ENCODE data around the gene POLD2. TPM values are rescaled to one million over a fixed set of nuclear protein-coding genes. Genes with fewer than 3 reads are reported as not detected.

POLD2 gene
- total and polyA plus RNA-seq, 2 of the 13 experiments (the other 11 are each of a cell fraction or from before 2014, with no cell fraction given) = 87.6 to 95.1 TPM

DNA sequence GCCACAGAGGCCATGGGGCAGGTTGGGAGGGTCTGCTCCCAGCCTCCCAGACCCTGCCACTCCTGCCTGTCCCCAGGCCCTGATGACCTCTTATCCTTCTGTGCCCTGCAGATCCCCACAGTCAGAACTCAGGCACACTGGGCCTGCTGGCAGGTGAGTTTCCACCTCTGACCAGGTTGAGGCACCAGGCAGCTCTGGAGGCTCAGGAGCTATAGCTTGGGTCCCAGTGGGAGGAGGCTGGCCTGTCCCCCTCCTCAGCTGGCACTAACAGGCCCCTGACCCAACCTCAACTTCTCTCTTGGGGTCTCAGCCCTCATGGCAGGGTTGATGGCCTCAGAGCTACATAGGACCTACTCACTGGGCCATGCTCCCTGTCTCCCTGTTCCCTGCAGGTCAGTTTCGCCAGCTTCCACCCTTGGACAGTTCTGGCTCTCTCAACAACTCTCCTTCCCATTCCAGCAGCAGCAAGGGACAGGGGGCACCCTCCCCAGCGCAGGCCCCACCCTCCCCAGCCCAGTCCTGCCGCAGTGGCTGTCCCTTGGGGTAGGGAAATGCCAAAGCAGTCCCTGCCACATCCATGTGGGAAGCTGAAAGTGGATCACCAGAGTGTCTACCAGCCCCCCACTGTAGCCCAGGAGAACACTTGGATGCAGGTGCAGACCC lies 21.9 kb downstream of the POLD2 start (continued):
- TF ChIP-seq ZEB1 (IDR thresholded peaks at IDR 0.05; ENCODE audit: insufficient replicate concordance, low read depth) = no peak
- 0 out of 2 replicates have a peak, but pooled peaks have one; percentile 20 for TF ChIP-seq SP2 (CRISPR knock-in tag; IDR thresholded peaks at IDR 0.05)
- TF ChIP-seq NCOR1 (IDR thresholded peaks at IDR 0.05; ENCODE audit: borderline replicate concordance, low read length) = no peak
- 0 out of 2 replicates have a peak, but pooled peaks have one; percentile 37 for TF ChIP-seq ZNF607 (CRISPR knock-in tag; IDR thresholded peaks at IDR 0.05; ENCODE audit: borderline replicate concordance)
- TF ChIP-seq GZF1 (CRISPR knock-in tag; IDR thresholded peaks at IDR 0.05) = no peak
- TF ChIP-seq ZNF501 (CRISPR knock-in tag; IDR thresholded peaks at IDR 0.05) = peak; percentile 44; the same call in 1 of the 2 replicates
- no peak for TF ChIP-seq LRRFIP1 (CRISPR knock-in tag; conservative IDR thresholded peaks at IDR 0.05)
- TF ChIP-seq ZNF780A (CRISPR knock-in tag; IDR thresholded peaks at IDR 0.05) = no peak
- TF ChIP-seq ZNF3 (CRISPR knock-in tag; IDR thresholded peaks at IDR 0.05) = no peak
- no peak for TF ChIP-seq HNRNPL (IDR thresholded peaks at IDR 0.05; ENCODE audit: low read depth, low read length)
- no peak for TF ChIP-seq KLF6 (CRISPR knock-in tag; IDR thresholded peaks at IDR 0.05)
- no peak for TF ChIP-seq ATF7 (IDR thresholded peaks at IDR 0.05)
- TF ChIP-seq ATF7 (CRISPR knock-in tag; IDR thresholded peaks at IDR 0.05) = no peak
- no peak for TF ChIP-seq ATF2 (CRISPR knock-in tag; IDR thresholded peaks at IDR 0.05)
- TF ChIP-seq NFIC (IDR thresholded peaks at IDR 0.05; ENCODE audit: low read length) = no peak
- TF ChIP-seq ZNF792 (CRISPR knock-in tag; IDR thresholded peaks at IDR 0.05) = no peak
- TF ChIP-seq, protein P1, sequence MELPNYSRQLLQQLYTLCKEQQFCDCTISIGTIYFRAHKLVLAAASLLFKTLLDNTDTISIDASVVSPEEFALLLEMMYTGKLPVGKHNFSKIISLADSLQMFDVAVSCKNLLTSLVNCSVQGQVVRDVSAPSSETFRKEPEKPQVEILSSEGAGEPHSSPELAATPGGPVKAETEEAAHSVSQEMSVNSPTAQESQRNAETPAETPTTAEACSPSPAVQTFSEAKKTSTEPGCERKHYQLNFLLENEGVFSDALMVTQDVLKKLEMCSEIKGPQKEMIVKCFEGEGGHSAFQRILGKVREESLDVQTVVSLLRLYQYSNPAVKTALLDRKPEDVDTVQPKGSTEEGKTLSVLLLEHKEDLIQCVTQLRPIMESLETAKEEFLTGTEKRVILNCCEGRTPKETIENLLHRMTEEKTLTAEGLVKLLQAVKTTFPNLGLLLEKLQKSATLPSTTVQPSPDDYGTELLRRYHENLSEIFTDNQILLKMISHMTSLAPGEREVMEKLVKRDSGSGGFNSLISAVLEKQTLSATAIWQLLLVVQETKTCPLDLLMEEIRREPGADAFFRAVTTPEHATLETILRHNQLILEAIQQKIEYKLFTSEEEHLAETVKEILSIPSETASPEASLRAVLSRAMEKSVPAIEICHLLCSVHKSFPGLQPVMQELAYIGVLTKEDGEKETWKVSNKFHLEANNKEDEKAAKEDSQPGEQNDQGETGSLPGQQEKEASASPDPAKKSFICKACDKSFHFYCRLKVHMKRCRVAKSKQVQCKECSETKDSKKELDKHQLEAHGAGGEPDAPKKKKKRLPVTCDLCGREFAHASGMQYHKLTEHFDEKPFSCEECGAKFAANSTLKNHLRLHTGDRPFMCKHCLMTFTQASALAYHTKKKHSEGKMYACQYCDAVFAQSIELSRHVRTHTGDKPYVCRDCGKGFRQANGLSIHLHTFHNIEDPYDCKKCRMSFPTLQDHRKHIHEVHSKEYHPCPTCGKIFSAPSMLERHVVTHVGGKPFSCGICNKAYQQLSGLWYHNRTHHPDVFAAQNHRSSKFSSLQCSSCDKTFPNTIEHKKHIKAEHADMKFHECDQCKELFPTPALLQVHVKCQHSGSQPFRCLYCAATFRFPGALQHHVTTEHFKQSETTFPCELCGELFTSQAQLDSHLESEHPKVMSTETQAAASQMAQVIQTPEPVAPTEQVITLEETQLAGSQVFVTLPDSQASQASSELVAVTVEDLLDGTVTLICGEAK (IDR thresholded peaks at IDR 0.05) = no peak
- TF ChIP-seq, protein P1 (CRISPR knock-in tag; IDR thresholded peaks at IDR 0.05) = no peak
- TF ChIP-seq POLR2G (IDR thresholded peaks at IDR 0.05; ENCODE audit: low read depth, low read length) = no peak
